OCI-LY3 (cell line): ENCODE results near the gene ANKRD6.

ENCODE experiments used
- EZH2phosphoT487 ChIP-seq: fragments of 200-600 bp; shearing (Covaris generic); IDR thresholded peaks from 2 replicates; pipeline ENCODE4 v1.6.1; 2018; ENCODE audit warnings: antibody characterized with exemption, mixed run types, low read depth
- TF ChIP-seq, protein P1 (sequence below): fragments of 200-600, 300-600 bp; sonication (generic); IDR thresholded peaks from 2 replicates; pipeline ENCODE4 v1.5.1; 2014; ENCODE audit warnings: antibody characterized with exemption, low read length, low read depth

DNA sequence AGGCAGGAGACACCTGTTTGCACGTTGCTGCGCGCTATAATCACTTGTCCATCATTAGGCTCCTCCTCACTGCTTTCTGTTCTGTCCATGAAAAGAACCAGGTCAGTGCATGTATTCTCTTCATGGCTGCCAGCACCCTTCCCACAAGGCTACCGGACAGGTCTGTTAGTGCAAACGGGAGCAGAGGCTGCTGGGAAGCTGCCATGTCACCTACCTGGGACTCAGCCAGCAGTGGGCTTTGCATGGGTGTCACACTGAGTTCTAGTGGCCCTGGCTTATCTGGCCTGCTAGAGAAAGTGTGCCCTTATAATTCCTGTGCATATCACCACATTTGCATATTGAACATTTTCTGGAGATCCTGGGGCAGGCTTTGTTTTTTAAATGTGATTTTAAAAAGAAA is 180.8 kb downstream of the ANKRD6 start:
- TF ChIP-seq, protein P1, sequence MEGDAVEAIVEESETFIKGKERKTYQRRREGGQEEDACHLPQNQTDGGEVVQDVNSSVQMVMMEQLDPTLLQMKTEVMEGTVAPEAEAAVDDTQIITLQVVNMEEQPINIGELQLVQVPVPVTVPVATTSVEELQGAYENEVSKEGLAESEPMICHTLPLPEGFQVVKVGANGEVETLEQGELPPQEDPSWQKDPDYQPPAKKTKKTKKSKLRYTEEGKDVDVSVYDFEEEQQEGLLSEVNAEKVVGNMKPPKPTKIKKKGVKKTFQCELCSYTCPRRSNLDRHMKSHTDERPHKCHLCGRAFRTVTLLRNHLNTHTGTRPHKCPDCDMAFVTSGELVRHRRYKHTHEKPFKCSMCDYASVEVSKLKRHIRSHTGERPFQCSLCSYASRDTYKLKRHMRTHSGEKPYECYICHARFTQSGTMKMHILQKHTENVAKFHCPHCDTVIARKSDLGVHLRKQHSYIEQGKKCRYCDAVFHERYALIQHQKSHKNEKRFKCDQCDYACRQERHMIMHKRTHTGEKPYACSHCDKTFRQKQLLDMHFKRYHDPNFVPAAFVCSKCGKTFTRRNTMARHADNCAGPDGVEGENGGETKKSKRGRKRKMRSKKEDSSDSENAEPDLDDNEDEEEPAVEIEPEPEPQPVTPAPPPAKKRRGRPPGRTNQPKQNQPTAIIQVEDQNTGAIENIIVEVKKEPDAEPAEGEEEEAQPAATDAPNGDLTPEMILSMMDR: no peak
- TF ChIP-seq EZH2phosphoT487: no peak
